Liver (tissue), 9 donors: ENCODE data around the gene RMND1. TPM values are rescaled to one million over a fixed set of nuclear protein-coding genes. Genes with fewer than 3 reads are reported as not detected.
A peak's percentile ranks its signal among the peaks of the same experiment; 100 is the strongest.

Source experiments
- DNase-seq: peaks from one replicate; pipeline ENCODE4 v3.0.0-alpha.2; 2017; ENCODE audit warnings: low spot score
- H3K27ac ChIP-seq, 2 donors: one replicate each; pipeline ENCODE4 v1.7.0; 2013; ENCODE audit warnings: inconsistent platforms in 2 of 2, low read length in 2 of 2, control low read depth in 1 of 2, low read depth in 1 of 2, mild to moderate bottlenecking in 1 of 2
- H3K27me3 ChIP-seq, 4 donors: one replicate each; pipeline versions ENCODE4 v1.6.1 to v1.7.0; 2013; ENCODE audit warnings: low read length in 3 of 4, inconsistent platforms in 1 of 4, mild to moderate bottlenecking in 1 of 4, moderate library complexity in 1 of 4; ENCODE audit not compliant: control insufficient read depth in 4 of 4, insufficient read depth in 4 of 4
- H3K36me3 ChIP-seq, 4 donors: one replicate each; pipeline versions ENCODE4 v1.6.1 to v1.7.0; 2013; ENCODE audit warnings: low read length in 3 of 4, mild to moderate bottlenecking in 3 of 4, low read depth in 1 of 4, moderate library complexity in 1 of 4; ENCODE audit not compliant: control insufficient read depth in 4 of 4, insufficient read depth in 3 of 4
- H3K4me1 ChIP-seq, 4 donors: one replicate each; pipeline versions ENCODE4 v1.6.1 to v1.7.0; 2013; ENCODE audit warnings: low read length in 3 of 4, mild to moderate bottlenecking in 3 of 4, moderate library complexity in 1 of 4; ENCODE audit not compliant: control insufficient read depth in 4 of 4, insufficient read depth in 4 of 4
- H3K4me3 ChIP-seq, 3 donors: one replicate each; pipeline versions ENCODE4 v1.6.1 to v1.7.0; 2013; ENCODE audit warnings: low read length in 3 of 3, control low read depth in 1 of 3, low read depth in 1 of 3, mild to moderate bottlenecking in 1 of 3
- H3K9ac ChIP-seq, 2 donors: one replicate each; pipeline ENCODE4 v1.7.0; 2013; ENCODE audit warnings: low read length in 2 of 2, mild to moderate bottlenecking in 2 of 2, moderate library complexity in 2 of 2, control low read depth in 1 of 2, low read depth in 1 of 2
- H3K9me3 ChIP-seq, 4 donors: one replicate each; pipeline versions ENCODE4 v1.6.1 to v1.7.0; 2013; ENCODE audit warnings: low read length in 3 of 4; ENCODE audit not compliant: control insufficient read depth in 4 of 4
- EGR1 ChIP-seq, 2 donors: IDR thresholded peaks; 2 replicates each; pipeline ENCODE4 v1.6.1; 2016 to 2018; ENCODE audit warnings: antibody characterized with exemption in 2 of 2, low read depth in 2 of 2
- FOXA2 ChIP-seq: IDR thresholded peaks from 2 replicates; pipeline ENCODE4 v1.6.1; 2016; ENCODE audit warnings: antibody characterized with exemption
- GABPA ChIP-seq, 2 donors: IDR thresholded peaks in 1 of 2; conservative IDR thresholded peaks in 1 of 2; 2 replicates each; pipeline ENCODE4 v1.6.1; 2016; ENCODE audit warnings: antibody characterized with exemption in 2 of 2, mild to moderate bottlenecking in 1 of 2, moderate library complexity in 1 of 2
- HNF4A ChIP-seq, 2 donors: conservative IDR thresholded peaks; 2 replicates each; pipeline ENCODE4 v1.6.1; 2016; ENCODE audit warnings: antibody characterized with exemption in 2 of 2, mild to moderate bottlenecking in 2 of 2
- HNF4G ChIP-seq: IDR thresholded peaks from 2 replicates; pipeline ENCODE4 v1.6.1; 2016; ENCODE audit warnings: antibody characterized with exemption
- NR2F2 ChIP-seq: IDR thresholded peaks from 2 replicates; pipeline ENCODE4 v1.6.1; 2016; ENCODE audit warnings: antibody characterized with exemption
- RAD21 ChIP-seq, 2 donors: IDR thresholded peaks; 2 replicates each; pipeline ENCODE4 v1.6.1; 2016; ENCODE audit warnings: antibody characterized with exemption in 2 of 2, mild to moderate bottlenecking in 2 of 2
- RXRA ChIP-seq, 2 donors: IDR thresholded peaks; 2 replicates each; pipeline ENCODE4 v1.6.1; 2017 to 2018; ENCODE audit warnings: antibody characterized with exemption in 2 of 2, mild to moderate bottlenecking in 1 of 2
- TAF1 ChIP-seq: conservative IDR thresholded peaks from 2 replicates; pipeline ENCODE4 v1.6.1; 2016; ENCODE audit warnings: antibody characterized with exemption, mild to moderate bottlenecking
- YY1 ChIP-seq: IDR thresholded peaks from 2 replicates; pipeline ENCODE4 v1.6.1; 2016; ENCODE audit warnings: antibody characterized with exemption, mild to moderate bottlenecking
- WGBS: extraction: QIAGEN DNeasy Blood & Tissue Kit; methylation state at CpG from one replicate; pipeline ENCODE4 v1.1.7; 2013; 5-methylcytosine and 5-hydroxymethylcytosine counted together
- polyA plus RNA-seq, 2 donors: library from polyadenylated mRNA; stranded (reverse) in 1 of 2; unstranded in 1 of 2; fragments of 200-250 nt in 1 of 2; fragments of >200 nt in 1 of 2; fragmentation: Nextera tagmentation in 1 of 2; extraction: Ambion mirVana in 1 of 2; gene quantifications; one replicate each; pipeline versions ENCODE4 v1.2.1 to v1.2.3, GENCODE V29; 2013 to 2015
- total RNA-seq, 2 donors: library from RNA; depleted of rRNA; stranded (reverse); fragments of >200 nt; gene quantifications; one replicate each; pipeline ENCODE4 v1.2.3, GENCODE V29; 2014
- TF ChIP-seq, protein P1 (sequence below): fragments of 150-350 bp; IDR thresholded peaks from 2 replicates; pipeline ENCODE4 v1.5.1; 2017; ENCODE audit warnings: improper control_type of control experiment, low read depth, low read length; ENCODE audit not compliant: missing input control
- TF ChIP-seq, protein P2 (sequence below): IDR thresholded peaks from 2 replicates; pipeline ENCODE4 v1.6.1; 2016; ENCODE audit warnings: antibody characterized with exemption
- TF ChIP-seq, protein P3 (sequence below): IDR thresholded peaks from 2 replicates; pipeline ENCODE4 v1.6.1; 2016; ENCODE audit warnings: antibody characterized with exemption
- TF ChIP-seq, protein P4 (sequence below): IDR thresholded peaks from 2 replicates; pipeline ENCODE4 v1.6.1; 2016; ENCODE audit warnings: antibody characterized with exemption, mild to moderate bottlenecking
- TF ChIP-seq, protein P5 (sequence below): IDR thresholded peaks from 2 replicates; pipeline ENCODE4 v1.6.1; 2016; ENCODE audit warnings: antibody characterized with exemption
- donor health status: healthy.
- donor health status: healthy.
- donor health status: healthy.
- donor health status: healthy.
- donor health status: healthy.

RMND1 gene
- total and polyA plus RNA-seq, 4 donors, result 13.2 to 22.6 (median 18.1) TPM

DNA sequence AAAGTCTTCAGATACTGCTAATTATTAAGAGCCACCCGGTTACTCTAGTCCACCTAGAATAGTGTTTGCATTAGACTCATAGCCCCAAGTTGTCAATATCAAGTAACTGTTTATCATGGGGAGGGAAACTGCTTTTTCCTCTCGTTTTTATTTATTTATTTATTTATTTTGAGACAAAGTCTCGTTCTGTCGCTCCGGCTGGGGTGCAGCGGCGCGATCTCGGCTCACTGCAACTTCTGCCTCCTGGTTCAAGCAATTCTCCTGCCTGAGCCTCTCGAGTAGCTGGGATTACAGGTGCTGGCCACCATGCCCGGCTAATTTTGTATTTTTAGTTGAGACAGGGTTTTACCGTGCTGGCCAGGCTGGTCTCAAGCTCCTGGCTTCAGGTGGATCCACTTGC lies 25.8 kb upstream of the RMND1 start (continued):
- TF ChIP-seq, protein P1, sequence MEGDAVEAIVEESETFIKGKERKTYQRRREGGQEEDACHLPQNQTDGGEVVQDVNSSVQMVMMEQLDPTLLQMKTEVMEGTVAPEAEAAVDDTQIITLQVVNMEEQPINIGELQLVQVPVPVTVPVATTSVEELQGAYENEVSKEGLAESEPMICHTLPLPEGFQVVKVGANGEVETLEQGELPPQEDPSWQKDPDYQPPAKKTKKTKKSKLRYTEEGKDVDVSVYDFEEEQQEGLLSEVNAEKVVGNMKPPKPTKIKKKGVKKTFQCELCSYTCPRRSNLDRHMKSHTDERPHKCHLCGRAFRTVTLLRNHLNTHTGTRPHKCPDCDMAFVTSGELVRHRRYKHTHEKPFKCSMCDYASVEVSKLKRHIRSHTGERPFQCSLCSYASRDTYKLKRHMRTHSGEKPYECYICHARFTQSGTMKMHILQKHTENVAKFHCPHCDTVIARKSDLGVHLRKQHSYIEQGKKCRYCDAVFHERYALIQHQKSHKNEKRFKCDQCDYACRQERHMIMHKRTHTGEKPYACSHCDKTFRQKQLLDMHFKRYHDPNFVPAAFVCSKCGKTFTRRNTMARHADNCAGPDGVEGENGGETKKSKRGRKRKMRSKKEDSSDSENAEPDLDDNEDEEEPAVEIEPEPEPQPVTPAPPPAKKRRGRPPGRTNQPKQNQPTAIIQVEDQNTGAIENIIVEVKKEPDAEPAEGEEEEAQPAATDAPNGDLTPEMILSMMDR, result no peak
- TF ChIP-seq, protein P2, sequence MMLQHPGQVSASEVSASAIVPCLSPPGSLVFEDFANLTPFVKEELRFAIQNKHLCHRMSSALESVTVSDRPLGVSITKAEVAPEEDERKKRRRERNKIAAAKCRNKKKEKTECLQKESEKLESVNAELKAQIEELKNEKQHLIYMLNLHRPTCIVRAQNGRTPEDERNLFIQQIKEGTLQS, result no peak
- TF ChIP-seq TAF1, result no peak
- TF ChIP-seq FOXA2, result no peak

DNA sequence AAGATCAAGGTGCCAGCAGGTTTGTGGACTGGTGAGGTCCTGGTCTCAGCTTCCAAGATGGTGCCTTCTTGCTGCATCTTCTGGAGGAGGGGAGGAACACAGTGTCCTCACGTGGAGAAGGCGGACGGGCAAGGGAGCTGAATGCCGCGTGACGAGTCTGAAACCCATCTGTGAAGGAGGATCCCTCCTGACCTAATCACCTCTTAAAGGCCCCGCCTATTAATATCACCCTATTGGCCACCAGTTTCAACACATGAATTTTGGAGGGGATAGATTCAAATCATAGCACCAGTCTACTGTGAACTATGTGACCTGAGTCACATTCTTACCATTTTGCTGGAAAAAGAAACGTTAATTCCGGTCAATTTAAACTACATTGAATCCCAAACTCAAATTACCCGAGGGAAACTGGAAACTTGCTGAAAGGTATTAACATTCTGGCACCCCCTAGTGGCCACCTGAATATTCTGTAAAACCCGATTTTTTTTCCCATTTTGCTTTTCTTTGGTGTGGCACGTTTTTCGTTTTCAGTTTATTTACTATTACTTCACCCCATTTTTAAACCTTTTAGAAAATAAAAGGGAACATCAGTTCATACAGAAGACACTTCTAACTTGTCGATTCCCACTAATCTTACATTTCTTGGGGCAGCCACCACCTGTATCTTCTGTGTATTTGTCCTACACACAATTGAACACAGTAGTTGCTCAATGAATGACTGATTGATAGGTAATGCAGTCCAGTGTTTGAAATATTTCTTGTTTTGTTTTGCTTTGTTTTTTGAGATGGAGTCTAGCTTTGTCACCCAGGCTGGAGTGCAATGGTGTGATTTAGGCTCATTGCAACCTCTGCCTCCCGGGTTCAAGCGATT lies 24.0 kb upstream of the RMND1 start:
- no peaks in the 10 kb centered on the region for H3K36me3 ChIP-seq
- peaks cover 0 to 3% (median 1%) of the 10 kb centered on the region in 4 donors for H3K4me1 ChIP-seq
- H3K9ac ChIP-seq, result no peak overlapping the region
- 31% methylated on average over 16 of the region's 16 CpGs for WGBS
- peak; percentile 60 for DNase-seq
- TF ChIP-seq, protein P1, result peak; percentile 73
- TF ChIP-seq YY1, result no peak
- TF ChIP-seq NR2F2, result peak; percentile 37
- TF ChIP-seq EGR1 (IDR thresholded peaks at IDR 0.05; ENCODE audit: low read depth in 2 of 2), result no peak
- peak in 1 of 2 donors; percentile 20 for TF ChIP-seq RXRA (IDR thresholded peaks at IDR 0.05)
- TF ChIP-seq, protein P3, sequence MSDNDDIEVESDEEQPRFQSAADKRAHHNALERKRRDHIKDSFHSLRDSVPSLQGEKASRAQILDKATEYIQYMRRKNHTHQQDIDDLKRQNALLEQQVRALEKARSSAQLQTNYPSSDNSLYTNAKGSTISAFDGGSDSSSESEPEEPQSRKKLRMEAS, result no peak
- peak; percentile 85 to 87 for TF ChIP-seq RAD21 (IDR thresholded peaks at IDR 0.05)
- H3K4me3 ChIP-seq, result peak overlapping the region in 2 of 3 donors; percentile 11 to 24
- no peak overlapping the region for H3K27ac ChIP-seq
- no peaks in the 10 kb centered on the region for H3K9me3 ChIP-seq
- H3K27me3 ChIP-seq, result no peaks in the 10 kb centered on the region

DNA sequence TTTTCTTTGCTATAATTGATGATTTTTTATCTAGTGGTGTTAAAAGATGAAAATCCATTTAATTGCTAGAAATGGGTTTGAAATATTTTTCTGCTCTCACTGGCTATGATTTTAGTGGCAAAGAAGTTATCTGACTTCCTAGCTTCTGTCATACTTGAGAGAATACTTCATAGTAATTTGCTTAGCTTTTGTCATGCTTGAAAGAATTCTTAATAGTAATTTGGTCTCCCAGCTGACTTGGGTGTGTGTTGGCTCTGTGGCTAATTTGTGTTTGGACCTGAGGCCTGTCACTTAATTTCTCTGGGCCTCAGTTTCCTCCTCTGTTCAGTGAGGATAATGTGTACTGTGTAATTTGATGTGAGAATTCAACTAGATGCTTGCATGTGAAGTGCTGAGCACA lies 12.8 kb upstream of the RMND1 start:
- DNase-seq, result no peak
- Histone ChIP-seq H3K4me1 (no peaks in the 10 kb centered on the region), H3K27me3 (no peaks in the 10 kb centered on the region), H3K9ac (no peak overlapping the region), H3K9me3 (no peaks in the 10 kb centered on the region), H3K36me3 (peaks cover 1 to 29% (median 7%) of the 10 kb centered on the region in 4 donors), H3K4me3 (no peak overlapping the region), H3K27ac (no peak overlapping the region)
- TF ChIP-seq, protein P3, result no peak
- TF ChIP-seq, protein P4, sequence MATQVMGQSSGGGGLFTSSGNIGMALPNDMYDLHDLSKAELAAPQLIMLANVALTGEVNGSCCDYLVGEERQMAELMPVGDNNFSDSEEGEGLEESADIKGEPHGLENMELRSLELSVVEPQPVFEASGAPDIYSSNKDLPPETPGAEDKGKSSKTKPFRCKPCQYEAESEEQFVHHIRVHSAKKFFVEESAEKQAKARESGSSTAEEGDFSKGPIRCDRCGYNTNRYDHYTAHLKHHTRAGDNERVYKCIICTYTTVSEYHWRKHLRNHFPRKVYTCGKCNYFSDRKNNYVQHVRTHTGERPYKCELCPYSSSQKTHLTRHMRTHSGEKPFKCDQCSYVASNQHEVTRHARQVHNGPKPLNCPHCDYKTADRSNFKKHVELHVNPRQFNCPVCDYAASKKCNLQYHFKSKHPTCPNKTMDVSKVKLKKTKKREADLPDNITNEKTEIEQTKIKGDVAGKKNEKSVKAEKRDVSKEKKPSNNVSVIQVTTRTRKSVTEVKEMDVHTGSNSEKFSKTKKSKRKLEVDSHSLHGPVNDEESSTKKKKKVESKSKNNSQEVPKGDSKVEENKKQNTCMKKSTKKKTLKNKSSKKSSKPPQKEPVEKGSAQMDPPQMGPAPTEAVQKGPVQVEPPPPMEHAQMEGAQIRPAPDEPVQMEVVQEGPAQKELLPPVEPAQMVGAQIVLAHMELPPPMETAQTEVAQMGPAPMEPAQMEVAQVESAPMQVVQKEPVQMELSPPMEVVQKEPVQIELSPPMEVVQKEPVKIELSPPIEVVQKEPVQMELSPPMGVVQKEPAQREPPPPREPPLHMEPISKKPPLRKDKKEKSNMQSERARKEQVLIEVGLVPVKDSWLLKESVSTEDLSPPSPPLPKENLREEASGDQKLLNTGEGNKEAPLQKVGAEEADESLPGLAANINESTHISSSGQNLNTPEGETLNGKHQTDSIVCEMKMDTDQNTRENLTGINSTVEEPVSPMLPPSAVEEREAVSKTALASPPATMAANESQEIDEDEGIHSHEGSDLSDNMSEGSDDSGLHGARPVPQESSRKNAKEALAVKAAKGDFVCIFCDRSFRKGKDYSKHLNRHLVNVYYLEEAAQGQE, result no peak
- TF ChIP-seq RXRA (IDR thresholded peaks at IDR 0.05), result no peak
- TF ChIP-seq, protein P5, sequence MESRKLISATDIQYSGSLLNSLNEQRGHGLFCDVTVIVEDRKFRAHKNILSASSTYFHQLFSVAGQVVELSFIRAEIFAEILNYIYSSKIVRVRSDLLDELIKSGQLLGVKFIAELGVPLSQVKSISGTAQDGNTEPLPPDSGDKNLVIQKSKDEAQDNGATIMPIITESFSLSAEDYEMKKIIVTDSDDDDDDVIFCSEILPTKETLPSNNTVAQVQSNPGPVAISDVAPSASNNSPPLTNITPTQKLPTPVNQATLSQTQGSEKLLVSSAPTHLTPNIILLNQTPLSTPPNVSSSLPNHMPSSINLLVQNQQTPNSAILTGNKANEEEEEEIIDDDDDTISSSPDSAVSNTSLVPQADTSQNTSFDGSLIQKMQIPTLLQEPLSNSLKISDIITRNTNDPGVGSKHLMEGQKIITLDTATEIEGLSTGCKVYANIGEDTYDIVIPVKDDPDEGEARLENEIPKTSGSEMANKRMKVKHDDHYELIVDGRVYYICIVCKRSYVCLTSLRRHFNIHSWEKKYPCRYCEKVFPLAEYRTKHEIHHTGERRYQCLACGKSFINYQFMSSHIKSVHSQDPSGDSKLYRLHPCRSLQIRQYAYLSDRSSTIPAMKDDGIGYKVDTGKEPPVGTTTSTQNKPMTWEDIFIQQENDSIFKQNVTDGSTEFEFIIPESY, result no peak
- TF ChIP-seq HNF4G, result no peak
- TF ChIP-seq, protein P2, result no peak
- no peak for TF ChIP-seq YY1
- TF ChIP-seq RAD21 (IDR thresholded peaks at IDR 0.05), result no peak
- TF ChIP-seq FOXA2, result no peak
- TF ChIP-seq TAF1, result no peak
- no peak for TF ChIP-seq HNF4A (conservative IDR thresholded peaks at IDR 0.05)
- no peak for TF ChIP-seq EGR1 (IDR thresholded peaks at IDR 0.05; ENCODE audit: low read depth in 2 of 2)
- no peak for TF ChIP-seq NR2F2
- no peak for TF ChIP-seq GABPA (IDR thresholded peaks at IDR 0.05 in 1 of 2, conservative IDR thresholded peaks at IDR 0.05 in 1 of 2)
